Epithelial cell of esophagus (primary cell): ENCODE results near the gene LIF.

ENCODE experiments used
- DNase-seq: peaks from one replicate; pipeline ENCODE4 v3.0.0; 2010; ENCODE audit warnings: low read depth
- H3K4me3 ChIP-seq: 2 replicates; pipeline ENCODE4 v1.5.1; 2011; ENCODE audit warnings: mild to moderate bottlenecking, low read length, control low read depth
- TF ChIP-seq, protein P1 (sequence below): IDR thresholded peaks from 2 replicates; pipeline ENCODE4 v1.5.1; 2011; ENCODE audit warnings: low read depth, mild to moderate bottlenecking, low read length, control low read depth, inconsistent platforms; ENCODE audit not compliant: insufficient read depth; ENCODE audit errors: missing control alignments

LIF gene

DNA sequence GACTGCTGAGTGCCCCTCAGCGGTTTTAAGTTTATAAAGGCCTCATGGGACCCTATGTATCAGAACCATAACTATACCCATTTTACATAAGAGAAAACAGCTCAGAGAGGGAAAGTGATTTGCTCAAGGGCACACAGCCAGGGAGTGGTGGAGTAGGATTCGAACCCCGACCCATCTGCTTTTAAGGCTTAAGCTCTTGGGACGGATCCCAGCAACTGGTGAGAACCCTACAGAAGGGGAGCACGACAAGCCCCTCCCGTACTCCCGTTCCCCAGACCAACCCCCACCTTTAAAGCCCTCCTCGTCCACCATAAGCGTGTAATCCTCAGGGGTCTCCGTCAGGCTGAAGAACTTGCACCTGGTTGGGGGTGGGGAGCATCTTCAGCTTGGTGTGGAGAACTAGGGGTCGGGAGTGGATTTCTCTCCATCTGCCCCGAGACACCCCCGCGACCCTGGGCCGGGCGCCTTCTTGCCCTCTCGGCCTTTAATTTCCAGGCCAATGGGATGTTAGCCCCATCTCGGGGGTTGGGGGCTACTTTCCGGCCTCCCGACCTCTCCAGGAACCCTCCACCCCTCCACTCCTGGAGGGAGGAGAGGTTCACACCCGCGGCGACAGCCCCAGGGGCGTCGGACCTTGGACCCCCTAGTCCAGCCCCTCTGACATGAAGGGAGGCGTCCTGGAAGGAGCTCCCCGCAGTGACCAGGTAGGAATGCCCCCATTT lies 42.0 kb upstream of the LIF start:
- H3K4me3 ChIP-seq, result peak overlapping the region; percentile 75
- DNase-seq, result no peak
- TF ChIP-seq, protein P1, sequence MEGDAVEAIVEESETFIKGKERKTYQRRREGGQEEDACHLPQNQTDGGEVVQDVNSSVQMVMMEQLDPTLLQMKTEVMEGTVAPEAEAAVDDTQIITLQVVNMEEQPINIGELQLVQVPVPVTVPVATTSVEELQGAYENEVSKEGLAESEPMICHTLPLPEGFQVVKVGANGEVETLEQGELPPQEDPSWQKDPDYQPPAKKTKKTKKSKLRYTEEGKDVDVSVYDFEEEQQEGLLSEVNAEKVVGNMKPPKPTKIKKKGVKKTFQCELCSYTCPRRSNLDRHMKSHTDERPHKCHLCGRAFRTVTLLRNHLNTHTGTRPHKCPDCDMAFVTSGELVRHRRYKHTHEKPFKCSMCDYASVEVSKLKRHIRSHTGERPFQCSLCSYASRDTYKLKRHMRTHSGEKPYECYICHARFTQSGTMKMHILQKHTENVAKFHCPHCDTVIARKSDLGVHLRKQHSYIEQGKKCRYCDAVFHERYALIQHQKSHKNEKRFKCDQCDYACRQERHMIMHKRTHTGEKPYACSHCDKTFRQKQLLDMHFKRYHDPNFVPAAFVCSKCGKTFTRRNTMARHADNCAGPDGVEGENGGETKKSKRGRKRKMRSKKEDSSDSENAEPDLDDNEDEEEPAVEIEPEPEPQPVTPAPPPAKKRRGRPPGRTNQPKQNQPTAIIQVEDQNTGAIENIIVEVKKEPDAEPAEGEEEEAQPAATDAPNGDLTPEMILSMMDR, result no peak

DNA sequence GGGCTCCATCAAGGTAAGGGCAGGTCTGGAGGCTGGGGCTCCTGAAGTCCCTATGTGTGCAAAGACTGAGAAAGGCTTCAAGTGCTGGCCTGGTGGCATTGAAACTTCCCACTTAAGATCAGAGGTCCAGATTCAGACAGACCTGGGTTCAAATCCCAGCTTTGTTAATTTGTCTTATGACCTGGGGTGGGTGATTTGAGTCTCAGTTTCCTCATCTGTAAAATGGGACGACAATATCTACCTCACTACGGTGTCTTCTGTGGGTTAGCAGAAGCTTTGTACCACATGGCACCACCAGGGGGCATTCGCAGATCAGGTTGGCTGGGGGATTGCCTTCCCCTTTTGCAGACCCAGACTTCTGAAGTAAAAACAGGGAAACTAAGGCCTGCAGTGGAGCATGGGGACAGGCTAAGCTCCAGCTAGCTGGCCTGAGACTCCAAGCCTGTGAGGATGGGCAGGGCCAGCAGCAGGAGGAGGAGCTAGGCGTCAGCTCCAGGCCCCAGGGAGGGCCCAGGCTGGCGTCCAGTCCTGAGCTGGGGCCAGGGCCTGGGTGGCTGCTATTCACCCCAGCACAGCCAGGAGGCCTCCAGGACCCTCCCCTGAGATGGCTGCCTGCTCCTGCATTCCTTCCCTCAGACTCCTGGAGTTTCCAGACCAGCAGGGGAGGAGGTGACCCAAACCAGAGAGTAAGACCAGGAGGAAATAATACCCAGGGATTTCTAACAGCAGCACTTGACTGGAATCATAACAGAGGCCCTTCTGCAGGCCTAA lies 41.3 kb upstream of the LIF start:
- H3K4me3 ChIP-seq, result peak overlapping the region; percentile 75
- TF ChIP-seq, protein P1, result peak; percentile 79
- peak; percentile 88 for DNase-seq

DNA sequence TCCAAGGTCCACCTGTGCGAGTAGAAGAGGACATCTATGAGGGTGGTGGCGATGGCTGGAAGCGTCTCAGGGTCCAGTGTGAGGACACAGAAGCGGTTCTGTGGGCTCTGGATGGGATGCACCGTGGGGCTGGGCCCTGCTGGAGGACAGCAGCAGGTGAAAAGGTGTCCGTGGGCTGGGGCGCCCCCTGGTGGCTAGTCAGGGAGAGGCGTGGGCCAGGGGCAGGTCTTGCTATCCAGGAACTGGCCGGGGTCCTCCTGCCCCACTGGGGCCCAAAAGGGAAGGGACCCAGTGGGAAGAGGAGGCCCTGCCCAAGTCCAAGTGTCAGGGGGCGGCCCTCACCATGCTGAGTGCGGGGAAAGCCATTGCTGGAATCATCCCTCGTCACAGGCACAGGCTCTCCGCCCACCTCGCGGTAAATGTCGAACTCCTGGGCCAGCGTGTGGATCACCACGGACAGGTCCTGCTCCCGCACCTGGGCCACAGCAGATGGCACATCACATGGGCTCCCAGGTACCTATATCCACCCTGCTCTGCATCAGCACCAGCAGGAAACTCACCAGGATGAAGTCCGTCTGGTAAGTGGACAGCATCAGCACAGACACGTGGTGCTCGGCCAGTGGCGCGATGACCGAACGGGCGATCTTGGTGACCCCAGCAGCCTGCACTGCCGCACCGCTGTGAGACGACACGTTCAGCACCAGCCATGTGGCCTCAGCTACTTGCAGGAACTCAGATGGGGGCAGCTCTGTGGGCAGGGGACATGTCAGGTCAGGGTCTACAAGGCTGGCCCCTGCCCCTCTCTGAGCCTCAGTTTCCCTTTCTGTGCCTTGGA lies 40.5 kb upstream of the LIF start:
- TF ChIP-seq, protein P1, result peak; percentile 88
- no peak overlapping the region for H3K4me3 ChIP-seq
- DNase-seq, result peak; percentile 71

DNA sequence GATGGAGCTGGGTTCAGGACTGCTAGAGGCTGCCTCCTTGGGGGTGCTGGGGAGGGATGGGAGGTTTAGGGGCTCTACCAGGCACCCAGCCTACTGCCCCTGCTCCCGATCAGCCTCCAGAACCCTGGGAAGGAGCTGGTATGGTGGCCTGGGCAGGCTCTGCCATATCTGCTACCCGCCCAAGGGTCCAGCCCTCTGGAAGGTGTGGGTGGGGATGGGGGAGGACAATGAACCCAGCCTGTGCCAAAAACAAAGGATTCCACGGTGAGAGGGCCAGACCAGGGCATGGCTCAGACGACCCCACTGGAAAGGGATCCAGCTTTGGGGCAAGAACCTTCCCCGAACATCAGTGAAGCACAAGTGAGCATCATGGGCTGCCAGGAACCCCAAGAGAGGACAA lies 39.8 kb upstream of the LIF start:
- TF ChIP-seq, protein P1, result no peak
- no peak for DNase-seq

DNA sequence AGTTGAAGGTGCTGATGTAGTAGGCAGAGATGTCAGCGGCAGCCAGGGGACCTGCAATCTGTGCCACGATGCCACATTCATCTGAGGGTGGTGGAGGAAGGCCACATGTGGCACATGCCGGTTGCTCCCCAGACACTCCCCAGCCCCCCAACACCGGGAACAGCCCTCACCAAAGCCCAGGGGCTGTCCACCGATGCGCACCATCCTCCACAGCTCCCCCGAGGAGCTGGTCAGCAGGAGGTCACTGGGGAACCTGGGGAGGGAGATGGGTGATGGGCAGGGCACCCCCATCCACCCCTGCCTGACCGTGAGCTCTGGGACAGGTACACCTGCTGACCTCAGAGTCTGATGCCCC lies 39.3 kb upstream of the LIF start:
- H3K4me3 ChIP-seq, result no peak overlapping the region
- DNase-seq, result no peak
- TF ChIP-seq, protein P1, result no peak

More for the DNA sequence above, 39.8 kb upstream of the LIF start:
- no peak overlapping the region for H3K4me3 ChIP-seq

DNA sequence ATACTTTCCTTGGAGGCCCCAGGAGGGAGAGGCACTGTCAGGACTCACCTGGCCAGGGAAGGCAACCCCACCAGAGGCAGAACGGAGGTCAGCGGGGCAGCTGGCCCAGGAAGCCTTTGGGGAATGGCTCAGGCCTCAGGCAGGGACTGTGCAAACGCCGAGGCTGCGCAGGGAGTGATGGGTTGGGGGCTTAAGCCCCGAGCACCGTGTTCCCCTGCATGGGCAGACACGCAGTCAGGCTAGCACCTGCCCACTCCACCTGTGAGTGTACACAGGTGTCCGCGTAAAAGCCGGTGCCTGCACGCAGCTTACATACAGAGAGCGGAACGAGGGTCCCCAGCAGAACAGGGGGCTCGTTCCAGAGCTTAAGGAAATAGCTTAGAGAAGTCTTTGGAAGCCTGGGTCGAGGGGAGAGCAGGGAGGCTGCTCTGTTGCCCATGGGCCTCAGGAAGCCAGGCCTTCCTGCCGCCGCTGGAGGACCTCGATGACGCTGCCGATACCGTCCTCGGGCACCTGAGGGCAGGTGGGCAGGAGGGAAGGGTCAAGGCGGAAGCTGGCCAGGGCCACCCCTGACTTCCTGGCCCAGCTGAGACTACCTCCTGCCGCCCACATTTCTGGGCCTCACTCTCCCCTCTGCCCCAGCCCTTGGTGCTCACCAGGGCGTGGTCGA lies 38.8 kb upstream of the LIF start:
- TF ChIP-seq, protein P1, result no peak
- DNase-seq, result no peak
- H3K4me3 ChIP-seq, result no peak overlapping the region
